Upper lobe of left lung (tissue), 6 donors: ENCODE data around the gene PDE4B. TPM values are rescaled to one million over a fixed set of nuclear protein-coding genes. Genes with fewer than 3 reads are reported as not detected.
"Not testable (repeated sequence)": the region's sequence is repeated elsewhere in the genome, so short reads cannot be mapped to it uniquely, and the experiment has no call there.

Experiments used
- ATAC-seq, 2 donors: fragments of 200-7000 bp; cut with Tn5 transposase; one replicate each; pipeline ENCODE4 v1.9.1; 2022; ENCODE audit warnings: mild to moderate bottlenecking in 2 of 2, moderate library complexity in 2 of 2; ENCODE audit not compliant: low FRiP score in 2 of 2
- DNase-seq, 2 donors: peaks; one replicate each; pipeline ENCODE4 v3.0.0-alpha.2; 2019 to 2020
- H3K27ac ChIP-seq, 4 donors: fragments of 200-600 bp; sonication (generic); one replicate each; pipeline ENCODE4 v1.5.1; 2016 to 2019
- H3K27me3 ChIP-seq, 4 donors: fragments of 200-600 bp; sonication (generic); one replicate each; pipeline ENCODE4 v1.5.1; 2017 to 2019
- H3K36me3 ChIP-seq, 4 donors: fragments of 200-600 bp; sonication (generic); one replicate each; pipeline ENCODE4 v1.5.1; 2016 to 2019
- H3K4me1 ChIP-seq, 4 donors: fragments of 200-600 bp; sonication (generic); one replicate each; pipeline ENCODE4 v1.5.1; 2018 to 2019
- H3K4me3 ChIP-seq, 4 donors: fragments of 200-600 bp; sonication (generic); one replicate each; pipeline ENCODE4 v1.5.1; 2017 to 2019; ENCODE audit warnings: mild to moderate bottlenecking in 2 of 4, moderate library complexity in 1 of 4
- H3K9me3 ChIP-seq, 4 donors: fragments of 200-600 bp; sonication (generic); one replicate each; pipeline ENCODE4 v1.5.1; 2018 to 2019
- CTCF ChIP-seq, 6 experiments: fragments of 450-650 bp in 4 of 6; fragments of 200-600 bp in 2 of 6; sonication (generic) in 2 of 6; IDR thresholded peaks; one replicate each; pipeline ENCODE4 v1.5.1; 2016 to 2019; ENCODE audit warnings: antibody characterized with exemption in 6 of 6
- EP300 ChIP-seq, 4 donors: sonication (generic); formaldehyde crosslinking; IDR thresholded peaks; one replicate each; pipeline ENCODE4 v1.5.1; 2017; ENCODE audit warnings: antibody characterized with exemption in 4 of 4, control low read depth in 2 of 4
- POLR2A ChIP-seq, 4 donors: fragments of 450-650 bp; IDR thresholded peaks; one replicate each; pipeline ENCODE4 v1.5.1; 2016 to 2017; ENCODE audit warnings: antibody characterized with exemption in 4 of 4, mild to moderate bottlenecking in 2 of 4
- POLR2AphosphoS5 ChIP-seq, 2 donors: sonication (generic); formaldehyde crosslinking; IDR thresholded peaks; one replicate each; pipeline ENCODE4 v1.5.1; 2017; ENCODE audit warnings: antibody characterized with exemption in 2 of 2
- WGBS, 2 donors: methylation state at CpG; one replicate each; pipeline ENCODE4 v1.1.5; 2017 to 2018; 5-methylcytosine and 5-hydroxymethylcytosine counted together
- total RNA-seq, 6 donors: library from RNA; depleted of rRNA in 4 of 6; stranded (reverse); fragments of >200 nt in 4 of 6; gene quantifications; one replicate each; pipeline versions ENCODE4 v1.1.0 to v1.2.1, GENCODE V29; 2016 to 2021
- donor health status: DM: no; HTN: no; CAD: no; lungs with moderate emphysema.
- donor health status: DM: no; HTN: yes; CAD: no; lungs with severe emphysema.

PDE4B gene
- total RNA-seq, 6 donors from 2014 or later = 8.1 to 61.6 (median 15.9) TPM

GRCh38 chr1:66415281-66415680 is 622.6 kb downstream of the PDE4B start:
- Histone ChIP-seq H3K27ac (no peak overlapping the region), H3K4me3 (no peak overlapping the region), H3K27me3 (no peaks in the 10 kb centered on the region), H3K9me3 (peaks cover 0 to 13% (median 10%) of the 10 kb centered on the region in 4 donors), H3K4me1 (peaks cover 0 to 10% (median 4%) of the 10 kb centered on the region in 4 donors), H3K36me3 (no peaks in the 10 kb centered on the region)
- ATAC-seq (no peak), DNase-seq (no peak)
- 62 to 72% methylated on average over 2 of the region's 2 CpGs for WGBS, 2 donors
- TF ChIP-seq POLR2A (IDR thresholded peaks at IDR 0.05) = no peak
- TF ChIP-seq POLR2AphosphoS5 (IDR thresholded peaks at IDR 0.05) = no peak
- TF ChIP-seq CTCF (IDR thresholded peaks at IDR 0.05) = no peak
- TF ChIP-seq EP300 (IDR thresholded peaks at IDR 0.05) = no peak

- Histone ChIP-seq H3K27me3 (no peaks in the 10 kb centered on the region), H3K36me3 (no peaks in the 10 kb centered on the region), H3K4me3 (no peak overlapping the region), H3K4me1 (peaks cover 0 to 13% (median 5%) of the 10 kb centered on the region in 4 donors), H3K27ac (no peak overlapping the region), H3K9me3 (peaks cover 0 to 13% (median 10%) of the 10 kb centered on the region in 4 donors)
- no peak for DNase-seq
- peak in 1 of 2 donors; percentile 49 for ATAC-seq
- WGBS, 2 donors = 73 to 75% methylated on average over 1 of the region's 1 CpG
- TF ChIP-seq EP300 (IDR thresholded peaks at IDR 0.05) (no peak), CTCF (IDR thresholded peaks at IDR 0.05) (no peak), POLR2AphosphoS5 (IDR thresholded peaks at IDR 0.05) (no peak), POLR2A (IDR thresholded peaks at IDR 0.05) (no peak)
These were observed 623.2 kb downstream of the PDE4B start for GRCh38 chr1:66415866-66416265.

GRCh38 chr1:66416295-66416694 is 623.6 kb downstream of the PDE4B start:
- no peaks in the 10 kb centered on the region for H3K36me3 ChIP-seq
- no peaks in the 10 kb centered on the region for H3K27me3 ChIP-seq
- no peak overlapping the region for H3K27ac ChIP-seq
- peak in 1 of 2 donors; percentile 61 for ATAC-seq
- WGBS, 2 donors = 81 to 85% methylated on average over 3 of the region's 3 CpGs
- H3K4me3 ChIP-seq = no peak overlapping the region
- no peak for DNase-seq
- peaks cover 0 to 13% (median 10%) of the 10 kb centered on the region in 4 donors for H3K9me3 ChIP-seq
- TF ChIP-seq POLR2AphosphoS5 (IDR thresholded peaks at IDR 0.05) = no peak
- no peak for TF ChIP-seq CTCF (IDR thresholded peaks at IDR 0.05)
- no peak for TF ChIP-seq EP300 (IDR thresholded peaks at IDR 0.05)
- H3K4me1 ChIP-seq = peaks cover 0 to 13% (median 5%) of the 10 kb centered on the region in 4 donors

- DNase-seq (no peak), ATAC-seq (no peak)
- H3K36me3 ChIP-seq = no peaks in the 10 kb centered on the region
- peaks cover 0 to 13% (median 10%) of the 10 kb centered on the region in 4 donors for H3K9me3 ChIP-seq
- TF ChIP-seq POLR2A (IDR thresholded peaks at IDR 0.05) = no peak
- no peak for TF ChIP-seq CTCF (IDR thresholded peaks at IDR 0.05)
- TF ChIP-seq EP300 (IDR thresholded peaks at IDR 0.05) = no peak
- TF ChIP-seq POLR2AphosphoS5 (IDR thresholded peaks at IDR 0.05) = no peak
- no peak overlapping the region for H3K4me3 ChIP-seq
- H3K27ac ChIP-seq = no peak overlapping the region
- 100% methylated on average over 1 of the region's 1 CpG for WGBS, 2 donors
- peaks cover 0 to 7% (median 0%) of the 10 kb centered on the region in 4 donors for H3K4me1 ChIP-seq
- H3K27me3 ChIP-seq = no peaks in the 10 kb centered on the region
These were observed 625.3 kb downstream of the PDE4B start for GRCh38 chr1:66418021-66418420.

- H3K4me3 ChIP-seq, H3K4me1 ChIP-seq, H3K27ac ChIP-seq, DNase-seq, ATAC-seq, H3K27me3 ChIP-seq, H3K36me3 ChIP-seq: not testable (repeated sequence)
- peaks cover 0 to 13% (median 10%) of the 10 kb centered on the region in 4 donors for H3K9me3 ChIP-seq
- 75 to 77% methylated on average over 3 of the region's 3 CpGs for WGBS, 2 donors
These were observed 627.5 kb downstream of the PDE4B start for GRCh38 chr1:66420171-66420570.

- WGBS, 2 donors = 81 to 84% methylated on average over 2 of the region's 2 CpGs
- H3K4me1 ChIP-seq, H3K27me3 ChIP-seq: not testable (repeated sequence)
These were observed 628.2 kb downstream of the PDE4B start for GRCh38 chr1:66420906-66421305.

More at GRCh38 chr1:66420906-66421305, 628.2 kb downstream of the PDE4B start:
- not testable (repeated sequence) for H3K27ac ChIP-seq, H3K4me3 ChIP-seq, H3K36me3 ChIP-seq, ATAC-seq, DNase-seq
- H3K9me3 ChIP-seq = peaks cover 0 to 13% (median 10%) of the 10 kb centered on the region in 4 donors
